ENCODE data around the gene GALNTL6.

Gene GALNTL6

DNA sequence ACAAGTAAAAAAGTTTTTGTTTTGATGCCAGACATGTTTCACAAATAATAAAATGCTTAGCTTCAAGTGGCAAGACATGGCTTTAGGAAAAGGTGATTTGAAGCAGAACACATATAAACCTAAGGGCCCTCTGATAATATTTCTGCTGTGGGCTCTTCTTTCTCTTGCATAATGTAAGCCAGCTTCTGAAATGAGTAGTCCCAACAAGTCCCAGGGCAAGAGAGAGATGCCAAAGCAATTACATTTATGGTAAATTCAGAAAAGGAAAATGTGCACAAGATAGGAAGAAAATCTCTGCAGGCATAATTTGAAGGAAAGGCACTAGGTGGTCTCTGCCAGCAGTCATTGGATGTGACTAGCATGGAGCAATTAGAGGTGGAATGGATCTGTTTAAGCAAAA is 1184.7 kb downstream of the GALNTL6 start:
- TF ChIP-seq, protein P1, sequence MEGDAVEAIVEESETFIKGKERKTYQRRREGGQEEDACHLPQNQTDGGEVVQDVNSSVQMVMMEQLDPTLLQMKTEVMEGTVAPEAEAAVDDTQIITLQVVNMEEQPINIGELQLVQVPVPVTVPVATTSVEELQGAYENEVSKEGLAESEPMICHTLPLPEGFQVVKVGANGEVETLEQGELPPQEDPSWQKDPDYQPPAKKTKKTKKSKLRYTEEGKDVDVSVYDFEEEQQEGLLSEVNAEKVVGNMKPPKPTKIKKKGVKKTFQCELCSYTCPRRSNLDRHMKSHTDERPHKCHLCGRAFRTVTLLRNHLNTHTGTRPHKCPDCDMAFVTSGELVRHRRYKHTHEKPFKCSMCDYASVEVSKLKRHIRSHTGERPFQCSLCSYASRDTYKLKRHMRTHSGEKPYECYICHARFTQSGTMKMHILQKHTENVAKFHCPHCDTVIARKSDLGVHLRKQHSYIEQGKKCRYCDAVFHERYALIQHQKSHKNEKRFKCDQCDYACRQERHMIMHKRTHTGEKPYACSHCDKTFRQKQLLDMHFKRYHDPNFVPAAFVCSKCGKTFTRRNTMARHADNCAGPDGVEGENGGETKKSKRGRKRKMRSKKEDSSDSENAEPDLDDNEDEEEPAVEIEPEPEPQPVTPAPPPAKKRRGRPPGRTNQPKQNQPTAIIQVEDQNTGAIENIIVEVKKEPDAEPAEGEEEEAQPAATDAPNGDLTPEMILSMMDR (conservative IDR thresholded peaks at IDR 0.05; ENCODE audit: control insufficient read depth, insufficient read depth, low read depth, low read length): no peak
- no peak for DNase-seq (ENCODE audit: low read depth)
- H3K4me3 ChIP-seq (ENCODE audit: control insufficient read depth, low read depth, low read length): no peak overlapping the region

DNA sequence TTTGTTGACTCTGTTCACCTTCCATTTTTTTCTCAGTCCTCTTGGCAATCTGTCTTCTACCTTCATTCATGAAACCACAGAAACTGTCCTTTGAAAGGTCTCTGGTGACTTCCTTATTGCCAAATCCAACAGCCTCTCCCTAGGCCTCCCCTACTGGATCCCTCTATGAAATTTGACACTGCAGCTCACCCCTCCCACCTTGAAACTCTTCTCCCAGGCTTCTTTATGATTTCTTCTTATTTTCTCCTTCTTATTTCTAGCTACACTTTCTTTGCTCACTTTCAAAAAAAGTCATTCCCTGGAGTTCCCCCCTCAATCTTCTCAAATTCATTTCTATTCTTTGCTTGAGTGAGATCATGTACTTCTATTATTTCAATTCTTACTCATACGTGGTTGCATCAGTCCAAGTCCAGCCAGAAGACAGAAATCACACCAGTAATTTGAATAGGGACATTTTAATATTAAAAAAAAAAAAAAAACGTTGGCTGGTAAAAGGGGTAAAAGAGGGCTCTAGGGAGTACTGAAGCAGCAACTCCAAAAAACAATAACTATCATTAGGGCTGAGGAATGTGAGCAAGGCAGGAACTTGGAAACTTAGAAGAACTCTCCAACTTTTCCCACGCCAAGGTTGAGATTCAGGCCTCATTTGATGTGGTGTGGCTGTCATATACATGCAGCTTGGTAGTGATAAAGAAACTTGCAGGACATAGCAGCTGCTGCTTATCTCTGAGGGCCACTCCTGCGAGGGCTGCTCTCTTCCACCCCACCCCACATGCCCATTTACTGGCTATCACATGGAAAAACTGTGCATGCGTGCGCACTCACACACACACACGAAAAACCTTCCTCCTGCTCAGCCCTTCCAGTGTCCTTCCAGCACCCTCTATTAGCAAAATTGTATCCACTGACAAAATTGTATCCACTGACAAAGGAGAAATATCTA is 1185.6 kb downstream of the GALNTL6 start:
- TF ChIP-seq, protein P1 (conservative IDR thresholded peaks at IDR 0.05; ENCODE audit: control insufficient read depth, insufficient read depth, low read depth, low read length): no peak
- H3K4me3 ChIP-seq (ENCODE audit: control insufficient read depth, low read depth, low read length): no peak overlapping the region
- peak; percentile 91 for DNase-seq (ENCODE audit: low read depth)

DNA sequence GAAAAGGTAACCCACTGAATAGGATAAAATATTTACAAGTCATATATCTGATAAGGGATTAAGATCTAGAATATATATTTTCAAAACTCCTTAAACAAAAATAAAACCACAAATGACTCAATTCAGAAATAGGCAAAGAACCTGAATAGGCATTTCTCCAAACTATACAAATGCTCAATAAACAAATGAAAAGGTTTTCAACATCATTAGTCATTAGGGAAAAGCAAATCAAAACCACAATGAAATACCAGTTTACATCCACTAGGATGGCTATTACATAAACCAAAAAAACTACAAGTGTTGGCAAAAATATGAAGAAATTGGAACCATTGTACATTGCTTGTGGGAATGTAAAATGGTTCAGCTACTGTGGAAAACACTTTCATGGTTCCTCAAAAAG is 1188.4 kb downstream of the GALNTL6 start:
- TF ChIP-seq, protein P1 (conservative IDR thresholded peaks at IDR 0.05; ENCODE audit: control insufficient read depth, insufficient read depth, low read depth, low read length): peak; percentile 27
- H3K4me3 ChIP-seq (ENCODE audit: control insufficient read depth, low read depth, low read length): no peak overlapping the region
- DNase-seq (ENCODE audit: low read depth): peak; percentile 87

DNA sequence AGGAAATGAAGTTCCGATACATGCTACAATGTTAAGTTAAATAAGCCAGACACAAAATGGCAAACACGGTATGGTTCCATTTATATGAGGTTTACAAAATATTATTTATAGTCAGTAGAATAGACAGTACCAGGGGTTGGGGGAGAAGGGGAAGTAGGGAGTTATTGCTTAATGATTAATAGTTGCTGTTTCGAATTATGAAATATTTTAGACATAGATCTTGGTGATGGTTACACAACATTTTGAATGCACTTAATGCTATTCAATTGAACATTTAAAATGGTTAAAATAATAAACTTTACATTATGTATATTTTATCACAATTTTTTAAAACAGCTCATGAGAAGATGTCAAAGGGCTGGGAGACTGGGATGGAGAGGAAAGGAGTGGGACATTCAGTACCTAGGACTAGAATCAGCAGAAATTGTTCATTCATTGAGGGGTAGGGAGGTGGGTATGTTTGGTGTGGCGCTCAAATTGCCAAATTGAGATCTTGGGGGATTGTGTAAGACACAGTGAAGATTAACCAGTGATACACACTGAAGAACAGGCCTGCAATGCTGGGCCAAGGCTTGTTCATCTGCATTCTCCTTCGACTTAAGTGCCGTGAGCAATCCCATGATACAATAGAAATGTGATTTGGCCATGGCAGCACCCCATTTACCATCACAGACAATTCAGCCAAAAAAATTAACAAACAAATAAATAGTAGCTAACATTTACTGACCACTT is 1189.8 kb downstream of the GALNTL6 start:
- no peak for DNase-seq (ENCODE audit: low read depth)
- TF ChIP-seq, protein P1 (conservative IDR thresholded peaks at IDR 0.05; ENCODE audit: control insufficient read depth, insufficient read depth, low read depth, low read length): no peak
- no peak overlapping the region for H3K4me3 ChIP-seq (ENCODE audit: control insufficient read depth, low read depth, low read length)

DNA sequence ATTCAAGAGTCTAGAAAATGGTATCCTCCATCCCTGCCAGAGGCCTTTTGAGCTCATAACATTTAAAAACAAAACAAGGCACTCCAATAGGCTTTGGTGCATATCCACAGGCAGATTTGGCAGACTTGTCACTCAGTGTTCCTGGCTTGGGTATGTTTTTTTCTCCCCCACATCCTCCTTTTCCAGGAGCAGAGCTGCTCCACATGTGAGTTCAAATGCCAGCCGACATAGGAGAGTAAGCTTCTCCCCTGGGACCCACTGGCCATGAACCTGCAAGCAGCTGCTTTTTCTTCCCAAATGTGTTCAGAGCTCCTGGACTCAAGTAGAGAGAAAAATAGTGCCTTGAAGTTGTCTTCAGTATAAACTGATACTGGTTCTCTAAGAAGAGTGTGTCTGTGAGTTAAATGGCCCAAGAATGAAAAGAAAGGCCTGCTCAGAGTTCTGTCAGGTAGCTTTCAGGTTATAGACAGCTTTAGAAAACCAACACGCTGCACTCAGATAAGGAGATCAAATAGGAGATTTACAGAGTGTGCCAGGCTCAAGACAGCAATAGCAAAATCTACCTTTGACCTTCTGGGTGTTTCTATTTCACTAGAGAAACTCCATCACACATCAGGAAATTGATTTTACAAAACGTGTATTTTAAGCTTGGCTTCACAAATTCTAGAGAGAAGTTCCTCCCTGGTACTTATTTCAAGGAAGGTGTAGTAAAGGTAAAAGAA is 1192.9 kb downstream of the GALNTL6 start:
- TF ChIP-seq, protein P1 (conservative IDR thresholded peaks at IDR 0.05; ENCODE audit: control insufficient read depth, insufficient read depth, low read depth, low read length): no peak
- H3K4me3 ChIP-seq (ENCODE audit: control insufficient read depth, low read depth, low read length): no peak overlapping the region
- DNase-seq (ENCODE audit: low read depth): no peak

DNA sequence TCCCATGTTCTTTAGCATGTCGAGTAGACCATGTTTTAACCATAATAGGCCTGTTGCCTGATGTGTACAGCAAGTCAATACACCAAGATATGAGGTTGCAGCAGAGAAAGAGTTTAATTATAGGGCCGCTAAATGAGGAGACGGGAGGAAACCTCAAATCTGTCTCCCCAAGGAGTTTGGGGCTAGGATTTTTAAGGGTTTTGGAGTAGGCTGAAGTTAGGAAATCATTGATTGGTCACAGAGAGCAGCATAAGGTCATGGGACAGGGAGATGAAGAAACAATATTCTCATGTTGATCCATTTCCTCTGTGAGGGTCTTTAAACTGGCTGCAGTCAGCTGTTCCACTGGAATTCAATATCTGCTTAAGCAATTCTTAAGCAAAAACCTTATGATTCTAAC is 1195.2 kb downstream of the GALNTL6 start:
- DNase-seq (ENCODE audit: low read depth): no peak
- H3K4me3 ChIP-seq (ENCODE audit: control insufficient read depth, low read depth, low read length): no peak overlapping the region
- TF ChIP-seq, protein P1 (conservative IDR thresholded peaks at IDR 0.05; ENCODE audit: control insufficient read depth, insufficient read depth, low read depth, low read length): no peak
